Islet precursor cell (in vitro differentiated cells): ENCODE data around the gene GAS7.

Experiments
- DNase-seq: peaks from one replicate; pipeline ENCODE4 v3.0.0-alpha.2; 2018

GAS7 gene

GRCh38 chr17:9974448-9975381, 223.7 kb downstream of the GAS7 start:
- no peak for DNase-seq

GRCh38 chr17:9973669-9974447, 224.5 kb downstream of the GAS7 start:
- DNase-seq = no peak

GRCh38 chr17:9971991-9972390, 226.4 kb downstream of the GAS7 start:
- peak; percentile 92 for DNase-seq

- DNase-seq = peak; percentile 97
Measured at GRCh38 chr17:9969301-9969935, 229.0 kb downstream of the GAS7 start.

GRCh38 chr17:9968881-9969280, 229.5 kb downstream of the GAS7 start:
- DNase-seq = peak; percentile 95

GRCh38 chr17:9968008-9968407, 230.4 kb downstream of the GAS7 start:
- no peak for DNase-seq

GRCh38 chr17:9959377-9959981, 238.9 kb downstream of the GAS7 start:
- DNase-seq = peak; percentile 91

GRCh38 chr17:9958586-9959281, 239.7 kb downstream of the GAS7 start:
- DNase-seq = no peak

- no peak for DNase-seq
Measured at GRCh38 chr17:9957244-9957643, 241.2 kb downstream of the GAS7 start.

- DNase-seq = no peak
Measured at GRCh38 chr17:9956474-9957131, 241.8 kb downstream of the GAS7 start.

- no peak for DNase-seq
Measured at GRCh38 chr17:9953492-9953891, 244.9 kb downstream of the GAS7 start.

- no peak for DNase-seq
Measured at GRCh38 chr17:9951803-9952202, 246.6 kb downstream of the GAS7 start.

- no peak for DNase-seq
Measured at GRCh38 chr17:9948928-9949327, 249.5 kb downstream of the GAS7 start.

GRCh38 chr17:9944704-9945103, 253.7 kb downstream of the GAS7 start:
- no peak for DNase-seq

GRCh38 chr17:9943343-9943742, 255.1 kb downstream of the GAS7 start:
- no peak for DNase-seq

- no peak for DNase-seq
Measured at GRCh38 chr17:9942885-9943284, 255.5 kb downstream of the GAS7 start.

- no peak for DNase-seq
Measured at GRCh38 chr17:9941305-9941704, 257.1 kb downstream of the GAS7 start.

- no peak for DNase-seq
Measured at GRCh38 chr17:9940841-9941240, 257.6 kb downstream of the GAS7 start.

- DNase-seq = no peak
Measured at GRCh38 chr17:9938764-9939163, 259.6 kb downstream of the GAS7 start.

GRCh38 chr17:9937901-9938300, 260.5 kb downstream of the GAS7 start:
- DNase-seq = no peak

- DNase-seq = no peak
Measured at GRCh38 chr17:9937241-9937761, 261.1 kb downstream of the GAS7 start.

- no peak for DNase-seq
Measured at GRCh38 chr17:9936095-9936494, 262.3 kb downstream of the GAS7 start.
